ENCODE data around the gene SOX13.

The SOX13 gene

DNA sequence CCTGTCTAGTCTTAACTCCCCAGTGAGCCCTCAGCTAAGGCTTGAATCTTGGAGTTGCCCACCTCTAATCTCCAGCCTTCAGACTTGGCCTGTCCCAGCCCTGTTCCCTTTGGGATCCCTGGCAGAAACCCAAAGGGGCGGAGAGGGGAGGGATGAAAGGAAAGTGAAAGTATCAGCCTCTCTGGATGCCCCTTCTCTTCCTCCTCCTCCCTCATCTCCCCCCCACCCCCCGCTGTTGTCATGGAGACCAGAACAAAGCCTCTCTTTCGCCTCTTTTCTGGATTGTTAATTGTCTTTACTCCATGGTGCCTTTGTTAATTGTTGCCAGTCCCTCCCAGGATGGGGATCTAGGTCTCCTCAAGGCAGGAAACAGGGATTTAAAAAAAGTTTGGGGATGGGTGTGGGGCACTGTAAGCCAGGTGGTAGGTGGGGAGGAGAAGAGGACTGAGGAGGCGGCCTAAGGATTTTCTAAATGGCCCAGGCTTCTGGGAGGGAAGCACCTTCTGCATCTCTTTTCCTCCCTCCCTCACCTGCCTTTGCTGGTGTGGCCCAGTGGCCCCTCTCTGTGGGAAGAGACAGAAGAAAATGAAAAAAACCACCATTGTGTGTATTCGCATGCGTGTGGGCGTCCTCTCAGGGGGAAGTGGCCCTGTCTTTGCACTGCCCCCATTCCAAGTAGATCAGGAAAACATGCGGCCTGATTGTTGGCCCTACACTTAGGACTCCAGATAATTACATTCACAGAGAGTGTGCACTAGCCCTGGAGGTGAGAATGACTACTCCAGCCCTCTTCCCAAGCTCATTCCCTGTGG lies 7.5 kb upstream of the SOX13 start:
- no peak for DNase-seq

DNA sequence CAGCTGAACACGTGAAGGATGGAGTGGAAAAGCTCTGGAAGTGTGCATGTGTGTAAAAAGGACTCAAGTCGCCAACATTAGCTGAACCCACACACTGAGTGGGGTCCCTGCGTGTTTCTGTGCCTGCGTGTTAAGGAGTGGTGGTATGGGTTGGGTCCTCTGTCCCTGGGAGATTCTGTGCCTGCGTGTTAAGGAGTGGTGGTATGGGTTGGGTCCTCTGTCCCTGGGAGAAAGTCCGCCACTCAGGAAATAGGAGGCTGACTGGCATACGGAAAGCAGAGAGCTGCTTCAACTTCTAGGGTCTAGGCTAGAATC lies 7.0 kb upstream of the SOX13 start:
- no peak for DNase-seq

DNA sequence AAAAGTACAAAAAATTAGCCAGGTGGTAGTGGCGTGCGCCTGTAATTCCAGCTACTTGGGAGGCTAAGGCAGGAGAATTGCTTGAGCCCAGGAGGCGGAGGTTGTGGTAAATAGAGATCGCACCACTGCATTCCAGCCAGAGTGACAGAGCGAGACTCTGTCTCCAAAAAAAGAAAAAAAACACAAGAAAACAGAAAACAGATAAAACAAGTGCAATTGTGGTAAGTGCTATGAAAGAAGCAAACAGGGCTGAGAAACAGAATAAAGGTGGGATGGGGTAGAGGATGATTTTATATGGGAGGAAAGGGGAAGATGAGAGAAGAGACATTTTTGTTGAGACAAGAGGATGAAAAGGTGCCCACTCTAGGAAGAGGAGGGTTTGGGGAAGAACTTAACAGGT lies 5.0 kb upstream of the SOX13 start:
- DNase-seq, result no peak

- DNase-seq, result no peak
Measured at GRCh38 chr1:204069887-204070286, 3.0 kb upstream of the SOX13 start.

DNA sequence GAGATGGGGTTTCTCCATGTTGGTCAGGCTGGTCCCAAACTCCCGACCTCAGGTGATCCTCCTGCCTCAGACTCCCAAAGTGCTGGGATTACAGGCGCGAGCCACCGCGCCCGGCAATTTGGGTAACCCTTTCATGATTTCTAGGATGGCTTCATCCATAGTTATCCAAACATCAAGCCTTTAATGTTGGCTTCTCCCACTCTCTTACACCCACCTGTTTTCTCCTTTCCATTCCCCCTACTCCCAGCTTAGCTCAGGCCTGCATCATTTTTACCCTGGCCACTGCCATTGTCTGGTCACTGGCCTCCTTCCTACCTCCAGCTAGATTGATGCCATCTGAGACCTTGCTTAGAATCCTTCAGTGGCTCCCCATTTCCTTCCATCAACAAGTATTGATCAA lies 2.0 kb upstream of the SOX13 start:
- DNase-seq, result no peak

GRCh38 chr1:204073837-204074273 lies 940 bp downstream of the SOX13 start:
- DNase-seq, result no peak

DNA sequence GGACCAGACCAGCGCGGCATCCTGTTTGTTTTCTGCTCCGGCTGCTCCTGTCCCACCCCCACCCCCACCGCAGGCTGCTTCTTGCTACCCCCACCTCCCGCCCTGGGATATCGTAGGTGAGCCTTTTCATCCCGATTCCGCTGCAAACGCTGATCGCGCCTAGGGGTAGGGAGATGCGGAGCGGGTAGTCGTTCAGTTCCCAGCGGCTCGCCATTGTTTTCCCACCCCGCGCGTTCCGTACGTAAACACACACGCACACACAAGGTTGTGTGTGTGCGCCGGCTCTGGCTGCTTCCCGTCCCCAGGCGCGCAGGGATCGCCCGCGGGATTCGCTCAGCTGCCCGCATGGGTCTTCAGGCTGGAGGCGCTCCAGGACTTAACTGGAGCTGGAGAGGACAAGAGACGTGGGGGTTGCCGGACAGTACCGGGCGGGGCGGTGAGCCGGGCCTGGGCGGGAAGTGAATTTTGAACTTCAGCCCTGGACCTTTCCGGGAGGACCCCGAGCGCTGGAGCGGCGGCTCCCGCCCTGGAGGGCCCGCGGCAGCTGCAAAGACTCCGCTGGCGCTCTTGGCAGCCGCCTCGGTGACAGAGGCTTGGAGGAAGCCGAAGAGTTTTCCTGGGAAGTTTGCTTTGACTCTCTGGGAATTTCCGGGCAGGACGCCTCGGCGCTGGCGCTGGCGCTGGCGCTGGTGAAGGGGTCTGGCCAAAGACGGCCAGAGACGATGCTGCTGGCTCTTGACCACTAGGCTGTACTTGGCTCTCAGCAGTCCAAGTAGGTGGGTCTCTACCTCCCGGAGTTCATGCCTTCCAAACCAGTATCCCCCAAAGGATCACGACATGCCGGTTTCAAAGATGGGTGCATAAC lies 1.6 kb downstream of the SOX13 start:
- DNase-seq, result no peak

DNA sequence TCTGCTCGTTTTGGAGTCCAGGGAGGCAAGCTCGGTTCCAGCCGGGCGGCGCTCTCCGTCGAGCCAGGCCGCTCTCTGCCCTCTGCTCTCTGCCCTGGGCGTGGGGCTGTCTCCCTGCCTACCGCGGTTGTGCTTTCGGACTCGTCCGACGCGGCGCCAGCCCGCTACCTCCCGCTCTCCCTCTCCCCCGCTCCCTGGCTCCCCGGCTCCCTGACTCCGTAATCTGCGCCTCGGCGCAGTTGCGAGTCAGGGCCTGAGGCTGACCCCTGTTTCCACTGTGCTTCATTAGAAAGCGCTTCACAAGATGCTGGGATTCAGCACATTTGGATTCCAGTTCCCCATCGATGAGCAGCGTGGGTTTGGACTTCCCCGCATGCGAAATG lies 2.2 kb downstream of the SOX13 start:
- no peak for DNase-seq

DNA sequence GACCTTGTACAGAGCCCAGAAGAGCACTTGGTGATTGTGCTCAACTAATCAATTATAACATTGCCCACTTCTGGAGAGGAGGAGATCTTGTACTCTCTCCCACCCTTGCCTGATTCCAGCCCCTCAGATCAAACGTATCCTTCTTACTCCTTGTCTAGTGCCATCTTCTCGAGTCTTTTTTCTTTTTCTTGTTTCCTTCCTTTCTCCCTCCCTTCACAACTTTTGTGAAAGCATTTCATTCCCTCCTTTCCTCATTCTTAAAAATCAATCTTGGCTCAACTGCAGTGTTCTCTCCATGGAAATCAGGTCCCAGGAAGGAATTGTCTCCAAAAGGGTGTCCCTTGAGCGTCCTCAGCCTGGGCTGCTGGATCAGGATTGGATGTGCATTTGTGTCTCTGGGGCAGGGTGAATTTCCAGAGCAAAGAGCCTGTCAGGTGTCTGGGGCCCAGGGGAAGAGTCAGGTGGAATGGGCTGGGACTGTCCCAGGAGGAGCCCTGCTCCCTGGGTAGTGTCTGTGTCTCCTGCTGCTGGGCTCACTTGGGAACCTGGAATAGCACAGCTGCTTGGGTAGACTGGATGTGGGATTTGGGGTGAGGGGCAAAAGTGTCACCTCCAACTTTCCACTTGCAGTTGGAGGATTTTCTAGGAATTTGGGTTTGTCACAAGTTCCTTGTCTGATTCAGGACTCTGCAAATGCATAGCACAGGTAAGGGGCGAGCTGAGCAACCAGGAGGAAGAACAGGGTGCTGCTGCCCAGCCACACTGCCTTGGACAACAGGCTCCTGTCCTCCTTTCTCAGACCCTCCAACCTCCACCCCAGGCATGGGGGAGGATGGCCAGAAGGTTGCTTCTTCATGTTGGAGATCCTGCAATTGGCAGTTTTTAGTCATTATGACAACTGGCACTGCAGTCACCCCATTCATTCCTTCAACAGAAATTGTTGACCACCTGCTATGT lies 3.3 kb downstream of the SOX13 start:
- no peak for DNase-seq

GRCh38 chr1:204076891-204077290 lies 4.0 kb downstream of the SOX13 start:
- no peak for DNase-seq

DNA sequence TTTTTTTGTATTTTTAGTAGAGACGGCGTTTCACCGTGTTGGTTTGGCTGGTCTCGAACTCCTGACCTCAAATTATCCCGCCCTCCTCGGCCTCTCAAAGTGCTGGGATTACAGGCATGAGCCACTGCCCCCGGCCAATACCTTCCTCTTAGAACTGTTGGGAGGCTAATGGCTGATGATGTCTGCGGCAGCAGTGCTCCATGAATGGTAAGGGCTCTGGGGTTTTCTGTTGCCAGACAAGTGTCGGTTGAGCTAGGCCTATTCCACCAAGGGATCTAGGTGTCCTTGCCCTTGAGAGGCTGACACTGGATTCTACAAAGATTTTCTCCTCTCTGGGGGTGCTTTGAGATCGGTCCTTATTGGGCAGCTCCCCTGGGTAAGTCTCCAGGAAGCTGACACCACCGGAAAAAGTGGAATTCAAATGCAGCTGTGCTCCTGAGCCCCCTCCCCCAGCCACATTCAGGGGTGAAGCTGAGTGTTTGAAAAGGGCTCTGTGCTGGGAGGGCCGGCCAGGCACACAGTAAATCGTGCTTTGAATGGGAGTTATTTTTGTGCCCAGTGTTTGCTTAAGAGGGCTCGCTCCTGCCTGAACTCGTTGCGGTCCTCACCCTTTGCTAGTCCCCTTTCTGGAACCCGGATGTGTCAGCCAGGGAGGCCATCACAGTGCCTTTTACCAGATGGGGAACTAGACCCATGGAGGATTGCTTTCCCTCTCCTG lies 5.2 kb downstream of the SOX13 start:
- DNase-seq, result no peak

DNA sequence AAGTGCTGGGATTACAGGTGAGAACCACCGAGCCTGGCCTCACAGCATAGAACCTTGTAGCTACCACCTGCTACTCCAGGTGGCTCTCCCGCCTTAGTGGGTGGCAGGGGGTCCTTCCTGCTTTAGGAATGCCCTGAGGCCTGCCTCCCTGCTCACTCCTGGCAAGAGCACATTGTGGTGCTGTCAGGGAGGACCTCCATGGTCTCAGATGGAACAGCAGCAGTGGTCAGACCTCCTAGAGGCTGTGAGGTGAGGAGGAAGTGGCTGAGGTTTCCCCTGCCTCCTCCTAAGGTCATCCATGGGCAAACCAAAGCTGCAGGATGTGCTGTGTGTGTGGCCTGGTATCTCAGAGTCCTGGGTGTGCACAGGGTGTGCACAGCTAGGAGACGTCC lies 6.7 kb downstream of the SOX13 start:
- no peak for DNase-seq

DNA sequence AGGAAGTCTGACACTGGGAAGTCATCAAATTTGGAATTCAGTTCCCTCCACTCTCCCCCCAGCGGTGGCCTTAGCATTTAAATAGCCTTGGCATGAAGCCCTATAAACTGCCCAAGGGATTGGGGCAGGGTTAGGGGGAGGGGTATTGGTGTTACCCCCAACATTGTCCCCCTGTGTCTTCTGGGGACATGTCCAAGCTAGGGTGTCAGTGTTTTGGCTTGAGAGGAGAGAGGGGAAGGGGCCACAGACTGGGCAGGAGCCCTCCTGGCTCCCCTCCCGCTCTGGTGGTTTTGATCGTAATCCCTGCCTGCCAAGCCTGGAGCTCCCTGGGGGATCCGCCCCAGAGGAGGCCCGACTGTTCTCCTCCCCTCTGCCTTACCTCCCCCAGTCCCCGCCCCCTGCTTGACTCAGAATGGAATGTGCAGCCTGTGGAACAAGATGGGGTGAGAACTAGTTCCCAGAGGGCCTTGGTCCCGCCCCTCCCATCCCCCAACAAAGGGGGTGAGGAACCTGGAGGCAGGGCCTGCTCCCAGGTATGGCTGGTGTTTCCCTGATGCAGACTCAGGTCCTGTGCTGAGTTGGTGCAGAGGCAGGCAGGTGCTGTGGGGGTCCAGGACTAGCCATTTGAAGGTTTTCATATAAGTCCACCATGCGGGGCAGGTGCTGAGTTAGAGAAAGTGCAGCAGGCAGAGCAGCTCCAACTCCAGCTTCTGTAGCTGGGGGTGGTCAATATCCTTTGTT lies 7.4 kb downstream of the SOX13 start:
- no peak for DNase-seq

GRCh38 chr1:204081164-204081790 lies 8.4 kb downstream of the SOX13 start:
- no peak for DNase-seq

- DNase-seq, result no peak
Measured at GRCh38 chr1:204081791-204082513, 9.0 kb downstream of the SOX13 start.

- no peak for DNase-seq
Measured at GRCh38 chr1:204083491-204083890, 10.6 kb downstream of the SOX13 start.

DNA sequence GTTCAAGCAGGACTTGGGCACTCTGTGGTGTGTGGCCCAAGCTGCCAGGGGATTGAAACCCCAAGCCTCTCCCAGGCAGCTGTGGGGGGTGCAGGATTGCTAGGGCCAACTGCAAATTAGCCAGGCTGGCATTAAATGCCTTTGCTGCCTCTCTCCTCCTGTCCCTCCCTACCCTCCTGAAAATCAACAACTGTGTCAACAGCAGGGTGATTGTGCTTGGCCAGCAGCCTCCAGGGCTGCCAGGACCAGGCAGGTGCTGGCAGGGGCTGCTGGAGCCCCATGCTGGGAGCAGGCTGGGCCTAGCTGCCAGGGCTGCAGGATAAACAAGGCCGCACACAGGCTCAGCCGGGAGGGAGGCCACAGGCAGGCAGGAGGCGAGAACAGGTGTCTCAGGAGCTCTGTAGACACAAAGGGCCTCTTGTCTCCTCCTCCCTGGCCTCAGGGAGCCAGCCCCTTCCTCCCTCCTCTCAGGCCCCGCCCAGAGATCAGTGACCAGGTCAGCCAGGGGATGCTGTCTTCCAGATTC lies 11.4 kb downstream of the SOX13 start:
- DNase-seq, result no peak

GRCh38 chr1:204085876-204086275 lies 13.0 kb downstream of the SOX13 start:
- DNase-seq, result no peak

GRCh38 chr1:204087181-204087892 lies 14.4 kb downstream of the SOX13 start:
- DNase-seq, result no peak

Data from activated CD4-positive, alpha-beta T cell treated with anti-CD3 and anti-CD28 coated beads, Interleukin-10, Interleukin-2, amounts not matched to agents 100 ng/mL and 50 ng/mL, durations not matched to agents 16 hours and 8 hours (primary cell).